IMR-90 (cell line): Measurements from ENCODE around the gene JAKMIP3.

Source experiments
- CEBPB ChIP-seq: IDR thresholded peaks from 2 replicates; pipeline ENCODE4 v1.6.1; 2012; ENCODE audit warnings: low read depth, low read length, improper control_type of control experiment
- CHD1 ChIP-seq: IDR thresholded peaks from 2 replicates; pipeline ENCODE4 v1.6.1; 2012; ENCODE audit warnings: low read depth, low read length, improper control_type of control experiment
- FOS ChIP-seq: fragments of 150-350 bp; IDR thresholded peaks from 2 replicates; pipeline ENCODE4 v1.6.1; 2016; ENCODE audit warnings: low read depth, low read length
- NFE2L2 ChIP-seq: fragments of 150-350 bp; IDR thresholded peaks from 2 replicates; pipeline ENCODE4 v1.6.1; 2016; ENCODE audit warnings: low read depth, mild to moderate bottlenecking, low read length
- POLR2A ChIP-seq: IDR thresholded peaks from 2 replicates; pipeline ENCODE4 v1.6.1; 2012; ENCODE audit warnings: mild to moderate bottlenecking, low read depth, low read length
- SMC3 ChIP-seq: fragments of 150-350 bp; IDR thresholded peaks from 2 replicates; pipeline ENCODE4 v1.6.1; 2016; ENCODE audit warnings: low read depth, mild to moderate bottlenecking, antibody characterized with exemption, low read length, moderate library complexity
- TF ChIP-seq, protein P1 (sequence below): conservative IDR thresholded peaks from 2 replicates; pipeline ENCODE4 v1.5.1; 2012; ENCODE audit warnings: mild to moderate bottlenecking, low read depth, low read length, improper control_type of control experiment
- TF ChIP-seq, protein P2 (sequence below): fragments of 150-350 bp; IDR thresholded peaks from 2 replicates; pipeline ENCODE4 v1.6.1; 2017; ENCODE audit warnings: mild to moderate bottlenecking, antibody characterized with exemption, low read length, low read depth

DNA sequence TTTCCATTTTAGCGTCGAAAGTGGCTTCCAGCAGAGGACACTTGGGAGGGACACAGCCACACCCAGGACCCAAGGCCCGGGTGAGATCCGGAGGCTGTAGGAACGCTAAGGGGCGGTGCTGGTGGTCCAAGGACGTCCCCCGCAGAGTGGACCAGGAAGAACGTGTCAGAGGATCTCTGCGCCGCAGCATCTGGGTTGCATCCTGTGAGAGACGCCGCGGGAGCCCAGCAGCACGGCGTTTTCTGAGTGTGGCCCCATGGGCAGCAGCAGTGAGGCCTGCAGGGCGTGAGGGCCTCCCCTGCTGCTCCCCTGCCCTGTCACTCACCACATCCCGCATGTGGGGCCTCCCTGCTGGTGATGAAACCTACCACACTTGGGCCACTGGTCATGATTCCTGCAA, 43.5 kb upstream of the JAKMIP3 start:
- no peak for TF ChIP-seq POLR2A
- TF ChIP-seq, protein P1, sequence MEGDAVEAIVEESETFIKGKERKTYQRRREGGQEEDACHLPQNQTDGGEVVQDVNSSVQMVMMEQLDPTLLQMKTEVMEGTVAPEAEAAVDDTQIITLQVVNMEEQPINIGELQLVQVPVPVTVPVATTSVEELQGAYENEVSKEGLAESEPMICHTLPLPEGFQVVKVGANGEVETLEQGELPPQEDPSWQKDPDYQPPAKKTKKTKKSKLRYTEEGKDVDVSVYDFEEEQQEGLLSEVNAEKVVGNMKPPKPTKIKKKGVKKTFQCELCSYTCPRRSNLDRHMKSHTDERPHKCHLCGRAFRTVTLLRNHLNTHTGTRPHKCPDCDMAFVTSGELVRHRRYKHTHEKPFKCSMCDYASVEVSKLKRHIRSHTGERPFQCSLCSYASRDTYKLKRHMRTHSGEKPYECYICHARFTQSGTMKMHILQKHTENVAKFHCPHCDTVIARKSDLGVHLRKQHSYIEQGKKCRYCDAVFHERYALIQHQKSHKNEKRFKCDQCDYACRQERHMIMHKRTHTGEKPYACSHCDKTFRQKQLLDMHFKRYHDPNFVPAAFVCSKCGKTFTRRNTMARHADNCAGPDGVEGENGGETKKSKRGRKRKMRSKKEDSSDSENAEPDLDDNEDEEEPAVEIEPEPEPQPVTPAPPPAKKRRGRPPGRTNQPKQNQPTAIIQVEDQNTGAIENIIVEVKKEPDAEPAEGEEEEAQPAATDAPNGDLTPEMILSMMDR: no peak
- TF ChIP-seq NFE2L2: no peak
- no peak for TF ChIP-seq CEBPB
- no peak for TF ChIP-seq FOS
- TF ChIP-seq, protein P2, sequence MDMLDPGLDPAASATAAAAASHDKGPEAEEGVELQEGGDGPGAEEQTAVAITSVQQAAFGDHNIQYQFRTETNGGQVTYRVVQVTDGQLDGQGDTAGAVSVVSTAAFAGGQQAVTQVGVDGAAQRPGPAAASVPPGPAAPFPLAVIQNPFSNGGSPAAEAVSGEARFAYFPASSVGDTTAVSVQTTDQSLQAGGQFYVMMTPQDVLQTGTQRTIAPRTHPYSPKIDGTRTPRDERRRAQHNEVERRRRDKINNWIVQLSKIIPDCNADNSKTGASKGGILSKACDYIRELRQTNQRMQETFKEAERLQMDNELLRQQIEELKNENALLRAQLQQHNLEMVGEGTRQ: no peak
- no peak for TF ChIP-seq CHD1
- TF ChIP-seq SMC3: no peak
